Liver (tissue), 9 donors: ENCODE data around the gene SYMPK. TPM values are rescaled to one million over a fixed set of nuclear protein-coding genes. Genes with fewer than 3 reads are reported as not detected.
A peak's percentile ranks its signal among the peaks of the same experiment; 100 is the strongest.

ENCODE experiments used
- DNase-seq: peaks from one replicate; pipeline ENCODE4 v3.0.0-alpha.2; 2017; ENCODE audit warnings: low spot score
- H3K27ac ChIP-seq, 2 donors: one replicate each; pipeline ENCODE4 v1.7.0; 2013; ENCODE audit warnings: inconsistent platforms in 2 of 2, low read length in 2 of 2, control low read depth in 1 of 2, low read depth in 1 of 2, mild to moderate bottlenecking in 1 of 2
- H3K27me3 ChIP-seq, 4 donors: one replicate each; pipeline versions ENCODE4 v1.6.1 to v1.7.0; 2013; ENCODE audit warnings: low read length in 3 of 4, inconsistent platforms in 1 of 4, mild to moderate bottlenecking in 1 of 4, moderate library complexity in 1 of 4; ENCODE audit not compliant: control insufficient read depth in 4 of 4, insufficient read depth in 4 of 4
- H3K36me3 ChIP-seq, 4 donors: one replicate each; pipeline versions ENCODE4 v1.6.1 to v1.7.0; 2013; ENCODE audit warnings: low read length in 3 of 4, mild to moderate bottlenecking in 3 of 4, low read depth in 1 of 4, moderate library complexity in 1 of 4; ENCODE audit not compliant: control insufficient read depth in 4 of 4, insufficient read depth in 3 of 4
- H3K4me1 ChIP-seq, 4 donors: one replicate each; pipeline versions ENCODE4 v1.6.1 to v1.7.0; 2013; ENCODE audit warnings: low read length in 3 of 4, mild to moderate bottlenecking in 3 of 4, moderate library complexity in 1 of 4; ENCODE audit not compliant: control insufficient read depth in 4 of 4, insufficient read depth in 4 of 4
- H3K4me3 ChIP-seq, 3 donors: one replicate each; pipeline versions ENCODE4 v1.6.1 to v1.7.0; 2013; ENCODE audit warnings: low read length in 3 of 3, control low read depth in 1 of 3, low read depth in 1 of 3, mild to moderate bottlenecking in 1 of 3
- H3K9ac ChIP-seq, 2 donors: one replicate each; pipeline ENCODE4 v1.7.0; 2013; ENCODE audit warnings: low read length in 2 of 2, mild to moderate bottlenecking in 2 of 2, moderate library complexity in 2 of 2, control low read depth in 1 of 2, low read depth in 1 of 2
- H3K9me3 ChIP-seq, 4 donors: one replicate each; pipeline versions ENCODE4 v1.6.1 to v1.7.0; 2013; ENCODE audit warnings: low read length in 3 of 4; ENCODE audit not compliant: control insufficient read depth in 4 of 4
- ATF3 ChIP-seq: IDR thresholded peaks from 2 replicates; pipeline ENCODE4 v1.6.1; 2016; ENCODE audit warnings: antibody characterized with exemption
- CTCF ChIP-seq: fragments of 150-350 bp; IDR thresholded peaks from 2 replicates; pipeline ENCODE4 v1.5.1; 2017; ENCODE audit warnings: improper control_type of control experiment, low read depth, low read length; ENCODE audit not compliant: missing input control
- EGR1 ChIP-seq, 2 donors: IDR thresholded peaks; 2 replicates each; pipeline ENCODE4 v1.6.1; 2016 to 2018; ENCODE audit warnings: antibody characterized with exemption in 2 of 2, low read depth in 2 of 2
- FOXA1 ChIP-seq: IDR thresholded peaks from 2 replicates; pipeline ENCODE4 v1.6.1; 2016; ENCODE audit warnings: antibody characterized with exemption
- GABPA ChIP-seq, 2 donors: IDR thresholded peaks in 1 of 2; conservative IDR thresholded peaks in 1 of 2; 2 replicates each; pipeline ENCODE4 v1.6.1; 2016; ENCODE audit warnings: antibody characterized with exemption in 2 of 2, mild to moderate bottlenecking in 1 of 2, moderate library complexity in 1 of 2
- HNF4A ChIP-seq, 2 donors: conservative IDR thresholded peaks; 2 replicates each; pipeline ENCODE4 v1.6.1; 2016; ENCODE audit warnings: antibody characterized with exemption in 2 of 2, mild to moderate bottlenecking in 2 of 2
- HNF4G ChIP-seq: IDR thresholded peaks from 2 replicates; pipeline ENCODE4 v1.6.1; 2016; ENCODE audit warnings: antibody characterized with exemption
- JUND ChIP-seq, 2 donors: IDR thresholded peaks; 2 replicates each; pipeline ENCODE4 v1.6.1; 2016; ENCODE audit warnings: antibody characterized with exemption in 2 of 2
- MAX ChIP-seq: IDR thresholded peaks from 2 replicates; pipeline ENCODE4 v1.6.1; 2016; ENCODE audit warnings: antibody characterized with exemption
- NR2F2 ChIP-seq: IDR thresholded peaks from 2 replicates; pipeline ENCODE4 v1.6.1; 2016; ENCODE audit warnings: antibody characterized with exemption
- RAD21 ChIP-seq, 2 donors: IDR thresholded peaks; 2 replicates each; pipeline ENCODE4 v1.6.1; 2016; ENCODE audit warnings: antibody characterized with exemption in 2 of 2, mild to moderate bottlenecking in 2 of 2
- REST ChIP-seq: IDR thresholded peaks from 2 replicates; pipeline ENCODE4 v1.6.1; 2016; ENCODE audit warnings: antibody characterized with exemption, mild to moderate bottlenecking
- RXRA ChIP-seq, 2 donors: IDR thresholded peaks; 2 replicates each; pipeline ENCODE4 v1.6.1; 2017 to 2018; ENCODE audit warnings: antibody characterized with exemption in 2 of 2, mild to moderate bottlenecking in 1 of 2
- SP1 ChIP-seq: IDR thresholded peaks from 2 replicates; pipeline ENCODE4 v1.6.1; 2018; ENCODE audit warnings: antibody characterized with exemption, mild to moderate bottlenecking
- TAF1 ChIP-seq: conservative IDR thresholded peaks from 2 replicates; pipeline ENCODE4 v1.6.1; 2016; ENCODE audit warnings: antibody characterized with exemption, mild to moderate bottlenecking
- YY1 ChIP-seq: IDR thresholded peaks from 2 replicates; pipeline ENCODE4 v1.6.1; 2016; ENCODE audit warnings: antibody characterized with exemption, mild to moderate bottlenecking
- ZBTB33 ChIP-seq: IDR thresholded peaks from 2 replicates; pipeline ENCODE4 v1.6.1; 2016; ENCODE audit warnings: antibody characterized with exemption
- WGBS: extraction: QIAGEN DNeasy Blood & Tissue Kit; methylation state at CpG from one replicate; pipeline ENCODE4 v1.1.7; 2013; 5-methylcytosine and 5-hydroxymethylcytosine counted together
- polyA plus RNA-seq, 2 donors: library from polyadenylated mRNA; stranded (reverse) in 1 of 2; unstranded in 1 of 2; fragments of 200-250 nt in 1 of 2; fragments of >200 nt in 1 of 2; fragmentation: Nextera tagmentation in 1 of 2; extraction: Ambion mirVana in 1 of 2; gene quantifications; one replicate each; pipeline versions ENCODE4 v1.2.1 to v1.2.3, GENCODE V29; 2013 to 2015
- total RNA-seq, 2 donors: library from RNA; depleted of rRNA; stranded (reverse); fragments of >200 nt; gene quantifications; one replicate each; pipeline ENCODE4 v1.2.3, GENCODE V29; 2014
- donor health status: healthy.
- donor health status: healthy.
- donor health status: healthy.
- donor health status: healthy.
- donor health status: healthy.

The SYMPK gene
- total and polyA plus RNA-seq, 4 donors: 5.5 to 26.1 (median 24.1) TPM

GRCh38 chr19:45882652-45883585, 20.0 kb upstream of the SYMPK start:
- peak; percentile 91 for DNase-seq
- peak overlapping the region; percentile 75 to 87 for H3K9ac ChIP-seq
- no peaks in the 10 kb centered on the region for H3K36me3 ChIP-seq
- H3K27ac ChIP-seq: peak overlapping the region; percentile 96 to 98
- WGBS: 6% methylated on average over 47 of the region's 47 CpGs
- peaks cover 23 to 70% (median 42%) of the 10 kb centered on the region in 4 donors for H3K4me1 ChIP-seq
- peak overlapping the region; percentile 64 to 81 (median 67) for H3K4me3 ChIP-seq
- no peaks in the 10 kb centered on the region for H3K9me3 ChIP-seq
- H3K27me3 ChIP-seq: no peaks in the 10 kb centered on the region
- TF ChIP-seq MAX (peak; percentile 57), SP1 (peak; percentile 66), GABPA (IDR thresholded peaks at IDR 0.05 in 1 of 2, conservative IDR thresholded peaks at IDR 0.05 in 1 of 2) (peak in 1 of 2 donors; percentile 58), YY1 (peak; percentile 39), FOXA1 (peak; percentile 14), CTCF (peak; percentile 100), JUND (IDR thresholded peaks at IDR 0.05) (peak; percentile 21 to 24), RAD21 (IDR thresholded peaks at IDR 0.05) (peak; percentile 91 to 92), NR2F2 (no peak), REST (peak; percentile 42), RXRA (IDR thresholded peaks at IDR 0.05) (peak; percentile 28 to 62), ZBTB33 (no peak), HNF4A (conservative IDR thresholded peaks at IDR 0.05) (peak; percentile 24 to 48), EGR1 (IDR thresholded peaks at IDR 0.05; ENCODE audit: low read depth in 2 of 2) (peak; percentile 51 to 71), ATF3 (no peak), TAF1 (peak; percentile 69), HNF4G (no peak)
